ENCODE data around the gene PSMD8. TPM values are rescaled to one million over a fixed set of nuclear protein-coding genes. Genes with fewer than 3 reads are reported as not detected.
"Not testable (repeated sequence)": the region's sequence is repeated elsewhere in the genome, so short reads cannot be mapped to it uniquely, and the experiment has no call there.

The PSMD8 gene
- total and polyA plus RNA-seq, 2 experiments from 2014 or later = 231 to 292 TPM

GRCh38 chr19:38411041-38411712 lies 36.8 kb downstream of the PSMD8 start:
- Histone ChIP-seq H4K20me1 (ENCODE audit: insufficient read depth) (no peaks in the 10 kb centered on the region), H2AFZ (no peak overlapping the region), H3K9ac (no peak overlapping the region), H3K27me3 (replicated peaks; ENCODE audit: insufficient read depth) (no peaks in the 10 kb centered on the region), H3K79me2 (ENCODE audit: insufficient read depth) (no peaks in the 10 kb centered on the region), H3K36me3 (ENCODE audit: low read depth) (no peaks in the 10 kb centered on the region), H3F3A (ENCODE audit: insufficient read depth) (0 out of 2 replicates have a peak, but pooled peaks cover 4% of the 10 kb centered on the region), H3K4me2 (ENCODE audit: unreplicated experiment) (no peak overlapping the region), H3K4me1 (ENCODE audit: insufficient read depth) (no peaks in the 10 kb centered on the region), H3K9me3 (ENCODE audit: low read depth) (no peaks in the 10 kb centered on the region), H3K4me3 (no peak overlapping the region), H3K27ac (no peak overlapping the region), H3K9me2 (ENCODE audit: insufficient read depth) (no peaks in the 10 kb centered on the region)
- DNase-seq = no peak
- in situ Hi-C loops (cut with MboI) = loop anchor here (10.0 kb wide), 1 partner anchor 224 kb away; no protein-coding TSS in a partner anchor
- no peak for TF ChIP-seq EZH2 (IDR thresholded peaks at IDR 0.05; ENCODE audit: insufficient read depth, poor library complexity, severe bottlenecking)
- WGBS, 2 experiments (ENCODE audit: low coverage in 1 of 2, low lambda C conversion rate in 2 of 2, missing lambda C conversion rate in 2 of 2) = 78 to 87% methylated on average over 11 to 13 of the region's 13 CpGs

- H3K9me2 ChIP-seq (ENCODE audit: insufficient read depth); H3K36me3 ChIP-seq (ENCODE audit: low read depth); H3K4me3 ChIP-seq; H3K79me2 ChIP-seq (ENCODE audit: insufficient read depth); H3K4me1 ChIP-seq (ENCODE audit: insufficient read depth); H4K20me1 ChIP-seq (ENCODE audit: insufficient read depth); H3K9me3 ChIP-seq (ENCODE audit: low read depth); H3K27ac ChIP-seq; H3F3A ChIP-seq (ENCODE audit: insufficient read depth); H3K27me3 ChIP-seq (replicated peaks; ENCODE audit: insufficient read depth); H2AFZ ChIP-seq; H3K9ac ChIP-seq; H3K4me2 ChIP-seq (ENCODE audit: unreplicated experiment); DNase-seq: not testable (repeated sequence)
- WGBS, 2 experiments (ENCODE audit: low coverage in 1 of 2, low lambda C conversion rate in 2 of 2, missing lambda C conversion rate in 2 of 2) = 79 to 88% methylated on average over 5 of the region's 5 CpGs
- in situ Hi-C loops (cut with MboI) = loop anchor here (10.0 kb wide), 1 partner anchor 223 kb away; no protein-coding TSS in a partner anchor
These were observed 37.5 kb downstream of the PSMD8 start for GRCh38 chr19:38411898-38412297.

- in situ Hi-C loops (cut with MboI) = loop anchor here (10.0 kb wide), 1 partner anchor 222 kb away; no protein-coding TSS in a partner anchor
- no peaks in the 10 kb centered on the region for H3K4me1 ChIP-seq (ENCODE audit: insufficient read depth)
- DNase-seq = no peak
These were observed 38.1 kb downstream of the PSMD8 start for GRCh38 chr19:38412491-38412890.

GRCh38 chr19:38412961-38413360 lies 38.6 kb downstream of the PSMD8 start:
- no peak overlapping the region for H3K4me2 ChIP-seq (ENCODE audit: unreplicated experiment)
- WGBS, 2 experiments (ENCODE audit: low coverage in 1 of 2, low lambda C conversion rate in 2 of 2, missing lambda C conversion rate in 2 of 2) = 46 to 56% methylated on average over 11 of the region's 11 CpGs
- H3K9ac ChIP-seq = no peak overlapping the region
- DNase-seq = no peak
- H3K4me1 ChIP-seq (ENCODE audit: insufficient read depth) = no peaks in the 10 kb centered on the region
- H3K9me3 ChIP-seq (ENCODE audit: low read depth) = no peaks in the 10 kb centered on the region
- 0 out of 2 replicates have a peak, but pooled peaks cover 4% of the 10 kb centered on the region for H3K27me3 ChIP-seq (replicated peaks; ENCODE audit: insufficient read depth)
- no peak overlapping the region for H2AFZ ChIP-seq
- H4K20me1 ChIP-seq (ENCODE audit: insufficient read depth) = no peaks in the 10 kb centered on the region
- no peak overlapping the region for H3K4me3 ChIP-seq
- H3F3A ChIP-seq (ENCODE audit: insufficient read depth) = 0 out of 2 replicates have a peak, but pooled peaks cover 4% of the 10 kb centered on the region
- no peaks in the 10 kb centered on the region for H3K79me2 ChIP-seq (ENCODE audit: insufficient read depth)
- H3K27ac ChIP-seq = no peak overlapping the region
- TF ChIP-seq EZH2phosphoT487 (IDR thresholded peaks at IDR 0.05; ENCODE audit: insufficient read depth, low read depth) = no peak
- in situ Hi-C loops (cut with MboI) = loop anchor here (10.0 kb wide), 1 partner anchor 222 kb away; no protein-coding TSS in a partner anchor
- no peaks in the 10 kb centered on the region for H3K9me2 ChIP-seq (ENCODE audit: insufficient read depth)
- H3K36me3 ChIP-seq (ENCODE audit: low read depth) = no peaks in the 10 kb centered on the region

More at GRCh38 chr19:38412491-38412890, 38.1 kb downstream of the PSMD8 start:
- Histone ChIP-seq H3K79me2 (ENCODE audit: insufficient read depth) (no peaks in the 10 kb centered on the region), H3K9me3 (ENCODE audit: low read depth) (no peaks in the 10 kb centered on the region), H2AFZ (no peak overlapping the region), H3K9ac (no peak overlapping the region), H3F3A (ENCODE audit: insufficient read depth) (0 out of 2 replicates have a peak, but pooled peaks cover 4% of the 10 kb centered on the region), H3K27me3 (replicated peaks; ENCODE audit: insufficient read depth) (0 out of 2 replicates have a peak, but pooled peaks cover 4% of the 10 kb centered on the region), H3K36me3 (ENCODE audit: low read depth) (no peaks in the 10 kb centered on the region), H4K20me1 (ENCODE audit: insufficient read depth) (no peaks in the 10 kb centered on the region), H3K27ac (no peak overlapping the region), H3K4me3 (no peak overlapping the region), H3K4me2 (ENCODE audit: unreplicated experiment) (no peak overlapping the region), H3K9me2 (ENCODE audit: insufficient read depth) (no peaks in the 10 kb centered on the region)
- 68 to 73% methylated on average over 8 of the region's 8 CpGs for WGBS, 2 experiments (ENCODE audit: low coverage in 1 of 2, low lambda C conversion rate in 2 of 2, missing lambda C conversion rate in 2 of 2)
- no peak for TF ChIP-seq EZH2 (IDR thresholded peaks at IDR 0.05; ENCODE audit: insufficient read depth, poor library complexity, severe bottlenecking)
- no peak for TF ChIP-seq EZH2phosphoT487 (IDR thresholded peaks at IDR 0.05; ENCODE audit: insufficient read depth, low read depth)
